ENCODE measurements around the gene HPCAL1.
A peak's percentile ranks its signal among the peaks of the same experiment; 100 is the strongest.

The HPCAL1 gene

DNA sequence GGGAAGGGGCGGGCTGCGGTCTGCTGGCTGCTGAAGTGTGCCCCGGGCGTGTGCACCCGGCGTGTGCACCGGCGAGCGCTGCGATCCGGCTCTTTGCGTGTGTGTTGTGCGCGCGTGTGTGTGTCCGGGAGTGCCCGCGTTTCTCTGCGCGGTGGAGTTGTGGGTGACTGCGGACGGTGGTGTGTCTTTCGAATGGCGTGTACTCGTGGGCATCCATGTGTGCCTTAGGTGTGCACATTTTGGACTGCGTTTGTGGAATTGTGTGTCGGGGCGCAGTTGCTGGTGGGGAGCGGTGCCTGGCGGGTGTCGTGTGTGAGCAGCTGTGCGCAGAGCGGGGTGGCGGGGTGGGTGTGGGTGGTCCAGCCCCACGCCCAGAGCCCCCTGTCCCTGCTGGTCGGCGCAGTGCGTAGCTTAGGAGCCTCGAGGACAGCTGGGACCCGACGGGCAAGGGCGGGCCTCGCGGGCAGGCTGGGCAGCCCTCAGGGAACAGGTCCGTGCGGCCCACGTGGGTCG is 533 bp downstream of the HPCAL1 start:
- ChIA-PET CTCF (interaction anchor here (0.7 to 8.2 kb wide), 10 partner anchors 8 to 132 kb away, joined by 3 to 56 read pairs (median 4); no protein-coding TSS in a partner anchor), POLR2A (no interaction called here)
- no peak for DNase-seq (ENCODE audit: extremely low spot score)
- TF ChIP-seq, protein P1, sequence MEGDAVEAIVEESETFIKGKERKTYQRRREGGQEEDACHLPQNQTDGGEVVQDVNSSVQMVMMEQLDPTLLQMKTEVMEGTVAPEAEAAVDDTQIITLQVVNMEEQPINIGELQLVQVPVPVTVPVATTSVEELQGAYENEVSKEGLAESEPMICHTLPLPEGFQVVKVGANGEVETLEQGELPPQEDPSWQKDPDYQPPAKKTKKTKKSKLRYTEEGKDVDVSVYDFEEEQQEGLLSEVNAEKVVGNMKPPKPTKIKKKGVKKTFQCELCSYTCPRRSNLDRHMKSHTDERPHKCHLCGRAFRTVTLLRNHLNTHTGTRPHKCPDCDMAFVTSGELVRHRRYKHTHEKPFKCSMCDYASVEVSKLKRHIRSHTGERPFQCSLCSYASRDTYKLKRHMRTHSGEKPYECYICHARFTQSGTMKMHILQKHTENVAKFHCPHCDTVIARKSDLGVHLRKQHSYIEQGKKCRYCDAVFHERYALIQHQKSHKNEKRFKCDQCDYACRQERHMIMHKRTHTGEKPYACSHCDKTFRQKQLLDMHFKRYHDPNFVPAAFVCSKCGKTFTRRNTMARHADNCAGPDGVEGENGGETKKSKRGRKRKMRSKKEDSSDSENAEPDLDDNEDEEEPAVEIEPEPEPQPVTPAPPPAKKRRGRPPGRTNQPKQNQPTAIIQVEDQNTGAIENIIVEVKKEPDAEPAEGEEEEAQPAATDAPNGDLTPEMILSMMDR (IDR thresholded peaks at IDR 0.05; ENCODE audit: control extremely low read depth, extremely low read depth, low read depth, missing control alignments), result no peak

DNA sequence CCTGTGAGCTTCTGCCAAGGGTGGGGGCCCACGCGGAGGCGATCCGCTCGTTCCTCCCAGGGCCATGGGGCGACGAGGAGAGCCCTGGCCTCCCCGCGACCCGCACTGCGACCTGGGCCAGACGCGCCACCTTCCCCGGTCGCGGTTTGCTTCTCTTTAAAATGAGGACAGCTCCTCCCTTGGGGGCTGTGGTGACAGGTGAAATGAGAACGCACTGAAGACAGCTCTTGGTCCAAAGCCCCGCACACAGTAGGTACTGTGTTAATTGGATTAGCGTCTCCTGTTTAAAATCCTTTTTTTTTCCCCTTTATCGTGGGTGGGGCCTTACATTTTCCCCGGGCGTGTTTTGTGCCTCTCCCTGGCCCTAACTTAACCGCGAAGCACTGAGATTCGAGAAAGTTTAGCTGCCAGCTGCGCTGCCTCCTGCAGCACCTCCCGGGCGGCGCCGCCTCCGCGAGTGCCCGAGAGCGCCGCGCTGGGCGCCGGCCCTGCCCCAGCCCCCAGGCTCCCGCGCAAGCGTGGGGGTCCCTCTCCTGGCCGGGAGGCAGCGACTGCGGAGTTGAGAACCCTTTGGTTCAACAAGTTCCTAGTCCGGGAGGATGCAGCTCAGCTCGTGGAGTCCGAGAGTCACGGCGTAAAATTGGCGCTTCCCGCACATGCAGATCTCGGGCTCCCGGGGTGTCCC is 1.1 kb downstream of the HPCAL1 start:
- POLR2A ChIA-PET, result no interaction called here
- peak; percentile 51 for DNase-seq (ENCODE audit: extremely low spot score)
- CTCF ChIA-PET, result interaction anchor here (0.9 to 8.2 kb wide), 7 partner anchors 9 to 131 kb away, joined by 3 to 56 read pairs (median 7); no protein-coding TSS in a partner anchor
- TF ChIP-seq, protein P1 (IDR thresholded peaks at IDR 0.05; ENCODE audit: control extremely low read depth, extremely low read depth, low read depth, missing control alignments), result peak; percentile 15

DNA sequence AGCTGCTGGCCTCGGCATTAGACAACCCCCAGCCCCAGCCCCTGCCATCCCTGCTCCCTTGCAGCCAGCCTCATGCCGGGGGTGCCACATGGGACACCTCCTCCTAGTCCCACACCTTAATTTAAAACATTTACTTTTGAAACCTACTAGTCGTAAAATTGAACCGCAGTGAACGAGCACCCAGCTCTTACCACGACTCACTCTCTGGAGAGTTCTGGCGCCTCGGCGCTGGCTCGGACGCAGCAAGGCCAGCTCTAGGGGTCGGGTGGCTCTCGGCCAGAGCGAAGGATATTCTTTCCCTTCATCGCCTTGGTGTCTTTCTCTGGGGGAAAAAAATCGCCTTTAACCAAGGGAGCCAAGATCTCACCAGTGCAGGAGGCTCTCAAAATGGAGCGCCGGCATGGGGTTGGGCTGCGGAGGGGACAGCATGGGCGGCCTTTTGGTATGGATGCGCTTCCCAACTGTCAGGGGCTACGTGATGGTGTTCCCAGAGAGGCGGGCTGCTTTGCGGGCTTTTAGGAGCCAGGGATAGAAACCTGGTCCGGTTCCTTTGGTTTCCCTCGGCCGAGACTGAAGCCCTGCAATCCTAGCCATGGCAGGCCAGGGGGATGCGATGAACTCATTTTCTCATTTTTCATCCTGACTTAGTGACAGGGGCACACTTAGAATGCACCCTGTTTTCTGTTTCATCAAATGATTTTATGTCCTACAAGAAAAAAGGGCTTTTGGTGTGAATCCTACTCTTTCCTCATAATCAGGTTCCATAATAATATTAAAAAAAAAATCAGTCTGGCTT is 2.0 kb downstream of the HPCAL1 start:
- CTCF ChIA-PET, result interaction anchor here (1.0 to 8.2 kb wide), 4 partner anchors 9 to 104 kb away, joined by 3 to 56 read pairs (median 6); no protein-coding TSS in a partner anchor
- POLR2A ChIA-PET, result no interaction called here
- no peak for DNase-seq (ENCODE audit: extremely low spot score)
- TF ChIP-seq, protein P1 (IDR thresholded peaks at IDR 0.05; ENCODE audit: control extremely low read depth, extremely low read depth, low read depth, missing control alignments), result no peak

DNA sequence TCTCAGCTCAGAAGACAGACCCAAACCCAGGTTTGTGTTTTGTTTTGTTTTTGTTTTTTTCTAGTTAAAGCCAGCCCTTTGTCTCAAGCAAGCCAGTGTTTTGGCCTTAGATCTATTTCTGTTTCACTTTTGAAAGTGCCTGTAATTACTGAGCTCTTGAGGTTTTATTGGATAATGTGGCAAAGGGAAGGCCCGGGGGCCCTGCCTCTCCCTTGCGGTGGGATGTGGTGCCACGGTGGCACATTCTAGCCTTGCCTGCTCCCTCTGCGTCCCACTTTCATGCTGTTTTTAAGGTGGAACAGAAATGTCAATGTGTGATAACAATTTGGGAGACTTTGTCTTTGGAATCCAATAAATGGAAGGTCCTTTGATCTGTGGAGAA is 2.5 kb downstream of the HPCAL1 start:
- TF ChIP-seq, protein P1 (IDR thresholded peaks at IDR 0.05; ENCODE audit: control extremely low read depth, extremely low read depth, low read depth, missing control alignments), result no peak
- POLR2A ChIA-PET, result no interaction called here
- CTCF ChIA-PET, result interaction anchor here (8.2 kb wide), 1 partner anchor 104 kb away, joined by 56 read pairs; no protein-coding TSS in a partner anchor
- DNase-seq (ENCODE audit: extremely low spot score), result no peak

DNA sequence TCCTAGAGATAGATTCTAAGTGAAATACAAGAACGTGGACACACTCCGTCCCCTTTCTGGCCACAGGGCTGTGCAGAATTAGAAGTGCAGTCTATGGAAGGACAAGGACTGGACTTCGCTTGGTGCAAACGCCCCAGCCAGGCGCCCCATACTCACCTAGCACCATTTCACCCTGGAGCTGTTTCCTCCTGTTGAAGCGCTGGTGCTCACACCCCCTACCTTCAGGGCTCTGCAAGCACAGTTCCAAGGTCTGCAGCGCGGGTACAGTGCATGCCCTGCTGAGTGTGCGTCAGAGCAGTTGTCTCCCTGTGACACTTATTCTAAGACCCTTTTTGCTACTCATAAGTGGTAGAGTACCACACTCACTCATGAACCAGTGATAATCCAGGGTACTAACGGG is 3.0 kb downstream of the HPCAL1 start:
- no peak for DNase-seq (ENCODE audit: extremely low spot score)
- CTCF ChIA-PET, result interaction anchor here (8.2 kb wide), 1 partner anchor 103 kb away, joined by 56 read pairs; no protein-coding TSS in a partner anchor
- POLR2A ChIA-PET, result no interaction called here
- TF ChIP-seq, protein P1 (IDR thresholded peaks at IDR 0.05; ENCODE audit: control extremely low read depth, extremely low read depth, low read depth, missing control alignments), result no peak

DNA sequence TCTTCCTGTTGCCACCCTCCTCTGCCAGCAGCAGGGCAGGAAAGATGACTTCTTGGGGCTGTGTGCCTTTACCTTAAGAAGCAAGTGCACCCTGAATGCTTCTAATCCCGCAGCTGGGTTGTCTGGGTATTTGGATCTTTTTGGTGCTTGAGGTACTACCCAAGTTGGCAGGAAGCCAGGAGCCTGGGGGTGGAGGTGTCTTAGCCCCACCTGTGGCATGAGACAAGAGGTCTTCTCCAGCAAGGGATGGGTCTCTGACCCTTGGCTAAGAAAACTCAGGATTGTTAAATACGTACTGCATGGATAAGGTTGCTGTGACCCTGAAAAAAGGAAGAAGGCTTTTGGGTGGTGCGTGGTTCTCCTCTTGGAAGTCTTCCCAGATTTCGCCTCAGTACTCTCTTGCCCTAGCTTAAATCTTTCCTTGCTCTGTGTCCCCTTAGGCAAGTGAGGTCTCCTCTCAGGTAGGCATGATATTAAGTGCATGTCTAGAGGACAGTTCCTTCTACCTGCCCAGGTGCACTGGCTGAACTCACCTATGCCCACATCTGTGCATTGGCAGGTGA is 4.3 kb downstream of the HPCAL1 start:
- ChIA-PET CTCF (interaction anchor here (0.6 to 2.9 kb wide), 5 partner anchors 9 to 102 kb away, joined by 3 to 10 read pairs (median 3); no protein-coding TSS in a partner anchor), POLR2A (no interaction called here)
- TF ChIP-seq, protein P1 (IDR thresholded peaks at IDR 0.05; ENCODE audit: control extremely low read depth, extremely low read depth, low read depth, missing control alignments), result no peak
- DNase-seq (ENCODE audit: extremely low spot score), result no peak

Data from GM10248 (cell line).